Left cardiac atrium (tissue), 4 donors: ENCODE data around the gene ARHGEF10L. TPM values are rescaled to one million over a fixed set of nuclear protein-coding genes. Genes with fewer than 3 reads are reported as not detected.

Source experiments
- ATAC-seq, 2 donors: fragments of 200-7000 bp; cut with Tn5 transposase; one replicate each; pipeline ENCODE4 v1.9.1; 2020; ENCODE audit warnings: mild to moderate bottlenecking in 2 of 2, moderate library complexity in 2 of 2
- DNase-seq: peaks from one replicate; pipeline ENCODE4 v3.0.0-alpha.2; 2020
- intact Hi-C, 2 donors: fragments of 100-400 bp; cut with DNase I; formaldehyde crosslinking; loops; one replicate each; pipeline versions ENCODE4 v1.14.1 to v1.15.1; 2022 to 2023
- total RNA-seq, 2 donors: library from RNA; stranded (reverse); fragmentation: NEBNext Ultra II Directional; extraction: Animal tissue kit (Norgen Biotek cat#: 25700); gene quantifications; one replicate each; pipeline ENCODE4 v1.2.1, GENCODE V29; 2021
- donor health status: DM: no; HTN: yes; CAD: no.
- donor health status: DM: no; HTN: yes; CAD: no; lungs with severe emphysema.
- donor health status: DM: yes; HTN: yes; CAD: no.
- donor health status: Dilated cardiomyopathy.

The ARHGEF10L gene
- total RNA-seq, 2 donors from 2014 or later, result 40.6 to 44.9 TPM

DNA sequence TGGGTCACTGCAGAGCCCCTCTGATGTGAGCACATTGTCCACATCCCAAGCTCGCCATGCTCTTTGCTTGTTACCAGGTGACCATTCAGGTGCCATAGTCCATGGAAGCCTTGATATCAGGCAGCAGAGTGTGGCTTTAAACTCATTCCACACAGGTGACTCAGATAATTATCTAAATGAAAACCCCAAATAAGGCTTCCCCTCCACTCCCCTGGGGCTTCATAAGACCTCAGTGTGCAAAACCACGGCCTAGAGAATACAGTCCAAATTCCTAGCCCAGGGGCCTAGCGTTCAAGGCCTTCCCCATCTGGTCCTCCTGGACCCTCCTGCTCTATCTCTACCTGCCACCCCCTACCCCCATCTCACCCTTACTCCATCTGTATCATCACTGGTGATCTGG, 97.1 kb downstream of the ARHGEF10L start:
- ATAC-seq (no peak), DNase-seq (no peak)
- intact Hi-C loops, result no loop called here

GRCh38 chr1:17637055-17637454, 97.6 kb downstream of the ARHGEF10L start:
- ATAC-seq (no peak), DNase-seq (no peak)
- intact Hi-C loops, result no loop called here

DNA sequence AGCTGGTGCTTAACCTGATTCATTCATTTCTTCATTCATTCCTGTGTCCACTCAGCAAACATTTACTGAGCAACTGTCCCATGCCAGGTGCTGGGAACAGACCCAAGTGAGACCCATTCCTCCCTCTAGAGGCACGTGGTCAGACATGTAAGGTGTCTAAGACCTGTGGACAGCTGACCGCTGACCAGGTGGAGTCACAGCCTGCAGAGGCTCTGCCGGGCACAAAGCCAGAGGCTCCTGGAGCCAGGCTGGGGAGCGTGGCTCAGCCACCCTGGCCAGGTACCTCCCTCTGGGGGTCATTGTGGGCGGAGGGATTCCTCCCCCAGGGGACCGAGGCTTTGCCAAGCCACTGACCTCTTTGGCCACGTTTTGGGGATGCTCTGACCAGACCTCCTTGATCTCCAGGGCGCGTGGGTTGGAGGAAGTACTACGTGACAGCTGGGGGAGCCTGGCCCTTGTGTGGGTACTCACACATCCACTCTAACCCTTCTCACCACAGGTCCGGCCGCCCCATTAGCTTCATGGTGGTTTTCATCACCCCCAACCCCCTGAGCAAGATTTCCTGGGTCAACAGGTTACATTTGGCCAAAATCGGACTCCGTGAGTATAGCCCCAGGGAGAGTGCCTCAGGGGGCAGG, 100.3 kb downstream of the ARHGEF10L start:
- intact Hi-C loops, result no loop called here
- ATAC-seq (no peak), DNase-seq (no peak)

DNA sequence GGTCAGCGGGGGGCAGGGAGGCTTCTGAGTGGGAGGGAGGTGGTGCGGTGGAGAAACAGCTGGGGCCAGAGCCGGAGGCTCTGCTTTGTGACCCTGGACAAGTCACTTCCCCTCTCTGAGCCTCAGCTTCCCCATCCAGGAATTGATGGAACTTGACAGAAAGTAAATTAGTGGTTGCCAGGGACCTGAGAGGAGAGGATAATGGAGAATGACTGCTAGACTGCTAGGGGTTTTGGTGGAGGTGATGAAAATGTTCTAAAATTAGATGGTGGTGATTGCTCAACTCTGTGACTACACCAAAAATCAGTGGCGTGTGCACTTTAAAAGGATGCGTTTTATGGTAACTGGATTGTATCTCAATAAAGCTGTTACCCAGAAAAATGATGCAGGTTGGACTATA, 100.9 kb downstream of the ARHGEF10L start:
- no peak for ATAC-seq
- intact Hi-C loops, result no loop called here
- DNase-seq, result no peak

DNA sequence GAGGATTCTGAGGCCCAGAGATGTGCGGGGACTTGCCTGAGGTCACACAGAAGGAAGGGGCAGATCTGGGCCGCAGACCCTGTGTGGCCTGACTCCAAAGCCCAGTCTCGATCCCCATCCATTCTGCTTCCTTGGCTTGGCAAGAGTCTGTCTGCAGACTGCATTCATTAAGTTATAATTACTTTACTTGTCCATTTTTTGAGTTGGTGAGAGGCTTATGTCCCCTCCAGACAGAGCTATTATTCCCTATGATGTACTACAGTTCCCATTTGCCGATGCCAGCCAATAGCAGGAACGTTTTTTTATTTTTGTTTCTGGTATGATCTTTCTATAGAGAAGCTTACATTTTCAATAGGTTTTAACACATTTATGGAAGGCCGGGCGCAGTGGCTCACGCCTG, 101.5 kb downstream of the ARHGEF10L start:
- no peak for ATAC-seq
- no peak for DNase-seq
- intact Hi-C loops, result no loop called here

DNA sequence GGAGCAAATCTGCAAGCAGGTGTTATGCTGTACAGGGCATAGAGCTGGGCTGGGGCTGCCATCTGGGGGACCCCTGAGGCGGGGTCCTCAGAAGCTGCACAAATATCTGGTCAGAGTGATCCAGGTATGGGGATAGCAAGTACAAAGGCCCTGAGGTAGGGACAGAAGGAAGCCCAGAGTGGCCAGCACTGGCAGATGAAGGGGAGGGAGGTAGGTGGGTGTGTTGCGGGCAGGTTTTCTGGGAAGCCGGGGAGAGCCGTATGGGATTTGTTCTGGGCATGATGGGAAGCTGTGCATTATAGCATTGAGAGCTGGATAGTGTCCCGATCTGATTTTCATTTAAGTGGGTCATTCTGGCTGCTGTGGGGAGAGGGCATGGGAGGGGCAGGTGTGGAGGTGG, 102.7 kb downstream of the ARHGEF10L start:
- no peak for DNase-seq

DNA sequence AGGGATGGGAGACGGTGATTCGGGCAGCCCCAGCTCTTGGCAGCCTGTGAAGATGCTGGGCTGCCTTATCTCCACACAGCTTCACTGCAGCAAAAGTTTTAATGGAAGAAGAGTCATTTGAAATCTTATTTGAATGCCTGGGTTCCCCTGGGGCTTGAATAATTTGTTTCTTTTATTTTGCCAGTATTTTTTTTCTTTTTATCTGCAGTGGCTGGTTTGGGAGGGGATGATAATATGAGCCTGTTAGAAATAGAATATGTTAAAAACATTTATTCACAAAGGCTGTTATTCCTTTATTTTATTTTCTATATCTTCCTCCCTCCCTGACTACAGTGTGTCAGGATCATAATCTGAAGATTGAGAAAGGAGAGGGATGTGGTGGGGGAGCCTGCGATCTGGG, 103.4 kb downstream of the ARHGEF10L start:
- DNase-seq (no peak), ATAC-seq (no peak)
- intact Hi-C loops, result no loop called here

More for the DNA sequence above, 102.7 kb downstream of the ARHGEF10L start:
- no peak for ATAC-seq
- intact Hi-C loops, result no loop called here

- ATAC-seq (no peak), DNase-seq (no peak)
- intact Hi-C loops, result no loop called here
These were observed 104.6 kb downstream of the ARHGEF10L start for GRCh38 chr1:17643861-17644703.

DNA sequence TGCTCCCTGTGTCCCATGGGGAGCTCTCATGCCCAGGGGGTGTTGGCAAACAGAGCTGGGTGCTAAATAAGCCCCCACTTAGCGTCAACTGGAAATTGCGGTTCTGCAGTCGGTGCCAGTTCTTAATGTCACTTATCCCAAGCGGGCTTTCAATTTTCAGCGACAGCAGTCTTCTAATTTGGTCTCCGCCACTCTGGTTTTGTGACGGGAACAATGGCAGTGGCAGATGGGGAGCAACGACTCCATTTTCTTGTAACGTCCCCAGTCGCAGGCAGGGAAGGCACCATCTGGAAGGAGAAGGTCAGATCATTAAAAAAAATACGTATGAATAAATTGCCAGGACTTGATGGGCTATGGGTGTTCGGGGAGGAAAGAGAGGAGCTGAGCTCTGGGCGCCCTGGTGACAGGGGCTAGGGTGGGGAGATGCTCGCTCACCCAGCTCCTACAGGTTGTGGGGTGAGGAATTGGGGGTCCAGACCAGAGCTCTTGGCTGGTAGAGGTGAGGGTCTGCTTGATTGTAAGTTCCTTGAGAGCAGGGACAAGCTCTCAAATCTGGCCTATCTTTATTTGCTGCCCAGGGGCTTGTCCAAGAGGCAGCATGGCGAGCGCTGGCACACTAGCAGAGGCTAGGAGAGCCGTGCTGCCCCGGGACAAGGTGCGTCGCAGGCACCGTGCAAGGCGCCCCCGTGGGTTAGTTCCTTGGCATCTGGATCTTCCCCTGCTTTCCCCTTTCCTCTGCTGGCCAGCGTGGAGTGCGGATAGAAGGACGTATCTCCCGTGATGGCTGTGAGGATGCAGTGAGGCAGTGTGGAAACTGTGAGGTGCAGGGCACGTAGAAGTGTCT, 105.8 kb downstream of the ARHGEF10L start:
- intact Hi-C loops, result no loop called here
- no peak for DNase-seq
- ATAC-seq, result no peak

DNA sequence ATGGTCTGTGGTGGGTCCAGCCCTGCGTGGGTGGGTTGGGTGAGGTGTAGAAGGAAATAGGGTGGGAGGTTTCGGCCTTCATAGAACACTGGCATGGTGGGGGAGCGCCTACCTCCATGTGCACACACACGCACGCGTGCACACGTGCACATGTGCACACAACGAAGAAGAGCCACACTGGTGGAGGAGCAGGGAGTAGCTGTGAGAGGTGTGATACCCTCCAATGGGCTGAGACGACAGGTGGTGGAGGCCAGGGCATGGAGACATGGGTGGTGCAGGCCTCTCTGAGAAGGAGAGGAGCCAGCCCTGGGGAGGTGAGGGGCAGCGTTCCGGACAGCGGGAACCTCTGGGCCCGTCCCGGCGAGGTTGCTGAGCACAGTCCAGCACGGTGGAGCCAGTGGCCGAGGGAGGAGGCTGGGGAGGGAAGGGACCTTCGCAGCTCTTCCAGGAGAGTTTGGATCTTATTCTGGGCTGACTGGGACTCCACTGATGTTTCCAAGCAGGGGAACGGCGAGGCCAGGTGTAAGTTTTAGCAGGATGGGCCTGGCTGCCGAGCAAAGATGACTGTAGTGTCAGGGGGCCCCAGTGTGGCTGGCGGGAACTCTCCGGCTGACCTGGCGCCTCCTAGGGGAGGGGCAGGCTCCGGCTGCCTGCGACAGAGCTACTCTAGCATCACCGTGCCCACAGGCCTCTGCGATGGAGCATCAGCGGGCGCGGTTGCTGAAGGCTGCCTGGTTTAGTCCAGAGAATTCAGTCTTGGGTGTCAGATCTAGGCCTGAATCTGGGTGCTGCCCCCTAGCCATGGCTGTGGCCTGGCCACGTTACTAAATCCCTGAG, 107.2 kb downstream of the ARHGEF10L start:
- no peak for DNase-seq
- no peak for ATAC-seq
- intact Hi-C loops, result no loop called here

DNA sequence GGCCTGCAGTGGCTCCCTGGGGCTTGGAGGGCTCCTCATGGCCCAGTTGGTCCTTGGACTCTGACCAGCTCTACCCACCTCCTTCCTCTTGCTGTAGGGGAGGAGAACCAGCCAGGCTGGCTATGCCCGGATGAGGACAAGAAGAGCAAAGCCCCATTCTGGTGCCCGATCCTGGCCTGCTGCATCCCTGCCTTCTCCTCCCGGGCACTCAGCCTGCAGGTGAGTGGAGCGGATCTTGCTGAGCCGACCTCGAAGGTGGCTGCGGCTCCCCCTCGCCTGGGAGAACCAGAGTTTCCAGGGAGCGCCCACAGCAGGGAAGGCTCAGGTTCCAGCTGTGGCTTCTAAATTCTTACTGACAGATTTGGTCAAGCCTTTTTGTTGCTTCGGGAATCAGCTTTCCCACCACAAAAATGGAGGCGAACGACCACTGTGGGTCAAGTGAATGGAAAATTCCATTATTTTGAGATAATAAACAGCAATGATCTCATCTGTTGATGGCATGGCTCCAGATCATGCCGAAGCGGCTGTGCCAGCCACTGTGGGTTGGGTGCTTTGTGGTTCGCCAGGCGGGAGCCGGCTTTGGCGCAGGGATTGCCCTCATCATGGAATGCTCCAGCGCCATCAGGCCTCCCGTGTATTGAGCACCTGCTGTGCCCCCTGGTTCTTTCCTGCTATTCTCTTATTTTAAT, 109.1 kb downstream of the ARHGEF10L start:
- intact Hi-C loops, result no loop called here
- no peak for DNase-seq
- peak in 1 of 2 donors; percentile 7 for ATAC-seq

GRCh38 chr1:17649371-17650106, 110.0 kb downstream of the ARHGEF10L start:
- no peak for DNase-seq
- ATAC-seq, result no peak
- intact Hi-C loops, result loop anchor here in 1 of 2 donors (10.0 kb wide), 1 partner anchor 455 kb away; the partner anchor contains the start of gene IGSF21

- intact Hi-C loops, result loop anchor here in 1 of 2 donors (10.0 kb wide), 1 partner anchor 452 kb away; the partner anchor contains the start of gene IGSF21
- DNase-seq (no peak), ATAC-seq (no peak)
These were observed 113.8 kb downstream of the ARHGEF10L start for GRCh38 chr1:17653276-17653675.

- peak; percentile 40 to 48 for ATAC-seq
- DNase-seq, result peak; percentile 50
- intact Hi-C loops, result loop anchor here in 1 of 2 donors (10.0 kb wide), 1 partner anchor 451 kb away; the partner anchor contains the start of gene IGSF21
These were observed 114.3 kb downstream of the ARHGEF10L start for GRCh38 chr1:17653728-17654351.

GRCh38 chr1:17654519-17654918, 115.0 kb downstream of the ARHGEF10L start:
- intact Hi-C loops, result loop anchor here in 1 of 2 donors (10.0 kb wide), 1 partner anchor 450 kb away; the partner anchor contains the start of gene IGSF21
- DNase-seq (no peak), ATAC-seq (peak in 1 of 2 donors; percentile 45)

DNA sequence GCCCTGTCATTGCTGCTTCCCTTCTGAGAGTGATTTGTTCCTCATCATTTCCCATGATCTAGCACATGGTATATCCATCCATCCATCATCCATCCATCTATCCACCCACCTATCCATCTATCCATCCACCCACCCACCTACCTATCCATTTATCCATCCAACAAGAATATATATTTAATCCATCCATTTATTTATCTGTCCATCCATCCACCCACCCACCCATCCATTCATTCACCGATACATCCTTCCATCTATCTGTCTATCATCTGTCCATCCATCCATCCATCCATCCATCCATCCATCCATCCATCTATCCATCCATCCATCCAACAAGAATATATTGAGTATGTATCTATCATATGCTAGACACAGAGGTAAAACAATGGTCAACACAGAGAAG, 115.7 kb downstream of the ARHGEF10L start:
- ATAC-seq (no peak), DNase-seq (no peak)
- intact Hi-C loops, result loop anchor here in 1 of 2 donors (10.0 kb wide), 1 partner anchor 450 kb away; the partner anchor contains the start of gene IGSF21

- no peak for DNase-seq
- intact Hi-C loops, result loop anchor here in 1 of 2 donors (10.0 kb wide), 1 partner anchor 449 kb away; the partner anchor contains the start of gene IGSF21
- no peak for ATAC-seq
These were observed 116.4 kb downstream of the ARHGEF10L start for GRCh38 chr1:17655922-17656321.
